Stimulated activated naive CD4-positive, alpha-beta T cell (primary cell): ENCODE measurements around the gene HSPB9.

Source experiments
- DNase-seq, 6 experiments: peaks; one replicate each; lab custom pipeline; 2025; lab: John Stamatoyannopoulos, UW

Gene HSPB9, protein sequence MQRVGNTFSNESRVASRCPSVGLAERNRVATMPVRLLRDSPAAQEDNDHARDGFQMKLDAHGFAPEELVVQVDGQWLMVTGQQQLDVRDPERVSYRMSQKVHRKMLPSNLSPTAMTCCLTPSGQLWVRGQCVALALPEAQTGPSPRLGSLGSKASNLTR

DNA sequence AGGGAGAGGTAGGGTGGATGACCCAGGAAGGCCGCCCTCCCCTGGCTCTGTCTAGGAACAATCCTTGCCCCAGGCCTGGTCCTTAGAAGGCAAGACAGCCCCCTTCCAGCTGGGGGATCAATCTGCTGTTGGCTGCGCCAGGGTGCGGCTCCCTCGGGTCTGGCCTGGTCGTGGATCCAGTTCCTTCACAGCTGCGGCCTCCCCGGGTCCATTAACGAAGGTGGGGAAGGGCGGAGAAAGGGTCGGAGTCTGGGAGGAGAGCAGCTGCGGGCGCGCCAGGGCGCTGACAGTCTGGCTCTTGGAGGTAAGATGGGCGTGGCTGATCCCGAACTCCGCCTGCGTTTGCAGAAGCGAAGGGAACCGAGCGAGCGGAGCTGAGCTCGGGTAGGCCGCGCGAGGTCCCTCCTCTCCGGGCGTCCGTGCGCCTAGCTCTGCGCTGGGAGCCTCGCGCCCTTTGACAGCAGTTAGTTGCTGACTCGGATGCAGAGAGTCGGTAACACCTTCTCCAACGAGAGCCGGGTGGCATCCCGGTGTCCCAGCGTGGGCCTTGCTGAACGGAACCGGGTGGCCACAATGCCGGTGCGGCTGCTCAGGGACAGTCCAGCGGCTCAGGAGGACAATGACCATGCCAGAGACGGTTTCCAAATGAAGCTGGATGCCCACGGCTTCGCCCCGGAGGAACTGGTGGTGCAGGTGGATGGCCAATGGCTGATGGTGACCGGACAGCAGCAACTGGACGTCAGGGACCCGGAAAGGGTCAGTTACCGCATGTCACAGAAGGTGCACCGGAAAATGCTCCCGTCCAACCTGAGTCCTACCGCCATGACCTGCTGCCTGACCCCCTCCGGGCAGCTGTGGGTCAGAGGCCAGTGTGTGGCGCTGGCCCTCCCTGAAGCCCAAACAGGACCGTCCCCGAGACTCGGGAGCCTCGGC, at the start of gene HSPB9:
HSPB9 (plus strand) TSS at position 434 of the 933 bp plus-strand sequence; CDS start at position 481, 47 bp downstream.
- DNase-seq = no peak

DNA sequence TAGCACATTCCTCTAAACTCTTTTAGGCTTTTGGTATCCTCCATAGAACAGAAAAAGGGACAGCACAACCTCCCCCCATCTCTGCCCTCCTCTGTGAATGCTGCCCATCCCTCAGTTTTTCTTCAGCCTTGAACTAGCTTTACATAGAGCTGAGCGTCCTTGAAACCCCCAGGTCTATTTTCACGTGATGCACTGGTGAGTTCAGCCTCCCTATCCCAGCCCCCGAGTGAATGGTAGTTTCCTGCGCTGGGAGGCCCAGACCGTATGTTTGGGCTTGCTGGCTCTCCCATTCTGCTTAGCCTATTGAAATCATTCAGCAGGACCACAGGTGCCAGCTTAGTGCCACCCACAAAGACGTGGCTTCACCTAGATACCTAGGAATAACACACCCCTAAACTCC, 46.8 kb upstream of the HSPB9 start:
- no peak for DNase-seq

DNA sequence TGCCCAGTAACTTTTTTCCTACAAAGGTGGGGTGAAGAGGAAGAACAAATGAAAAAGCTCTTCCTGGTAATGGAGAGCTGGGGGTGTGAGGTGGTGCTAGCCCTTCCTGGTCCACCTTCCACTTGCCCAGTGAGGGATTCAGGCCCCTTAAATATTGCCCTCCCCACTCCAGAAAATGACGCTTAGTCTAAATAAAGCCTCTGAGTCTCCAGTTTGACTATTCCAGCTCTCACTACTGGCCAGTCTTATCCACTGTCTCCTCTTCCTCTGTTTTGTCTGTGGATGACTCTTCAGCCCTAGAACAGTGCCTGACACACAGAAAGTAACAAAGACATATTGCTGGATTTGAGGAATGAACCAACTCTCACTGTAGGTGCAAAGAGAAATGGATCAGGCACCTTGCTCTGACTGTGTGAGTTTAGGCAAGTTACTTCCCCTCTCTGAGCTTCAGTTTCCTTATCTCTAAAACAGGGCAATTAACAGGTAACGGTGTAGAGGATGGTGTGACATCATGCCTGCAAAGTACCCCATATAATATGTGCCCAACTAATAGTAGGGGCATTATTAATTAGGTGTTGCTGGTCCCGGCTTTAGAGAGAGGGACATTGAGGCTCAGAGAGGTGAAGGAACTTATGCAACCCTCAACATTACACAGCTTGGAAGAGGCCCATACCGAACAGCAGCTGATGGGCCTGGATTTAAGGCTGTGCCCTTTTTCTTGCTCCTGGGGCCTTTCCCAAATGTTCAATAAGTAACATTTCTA, 45.6 kb upstream of the HSPB9 start:
- no peak for DNase-seq

DNA sequence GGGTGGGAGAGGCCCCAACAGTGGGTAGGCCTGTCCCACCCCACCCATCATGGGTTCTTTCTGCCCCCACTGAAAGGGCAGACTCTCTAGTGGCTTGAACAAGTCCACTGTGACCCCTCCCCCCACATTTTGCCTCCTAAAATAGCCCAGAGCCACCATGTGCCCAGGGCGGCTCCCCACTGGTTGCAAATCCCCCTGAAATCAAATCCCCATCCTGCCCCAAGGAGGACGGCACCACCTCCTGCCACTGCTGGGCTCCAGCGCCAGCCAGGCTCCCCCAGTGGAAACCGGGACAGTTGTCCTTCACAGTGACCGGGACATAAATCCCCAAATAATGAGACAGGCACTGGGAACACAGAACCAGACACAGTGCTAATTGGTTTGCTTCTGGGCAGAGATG, 44.8 kb upstream of the HSPB9 start:
- DNase-seq = no peak

DNA sequence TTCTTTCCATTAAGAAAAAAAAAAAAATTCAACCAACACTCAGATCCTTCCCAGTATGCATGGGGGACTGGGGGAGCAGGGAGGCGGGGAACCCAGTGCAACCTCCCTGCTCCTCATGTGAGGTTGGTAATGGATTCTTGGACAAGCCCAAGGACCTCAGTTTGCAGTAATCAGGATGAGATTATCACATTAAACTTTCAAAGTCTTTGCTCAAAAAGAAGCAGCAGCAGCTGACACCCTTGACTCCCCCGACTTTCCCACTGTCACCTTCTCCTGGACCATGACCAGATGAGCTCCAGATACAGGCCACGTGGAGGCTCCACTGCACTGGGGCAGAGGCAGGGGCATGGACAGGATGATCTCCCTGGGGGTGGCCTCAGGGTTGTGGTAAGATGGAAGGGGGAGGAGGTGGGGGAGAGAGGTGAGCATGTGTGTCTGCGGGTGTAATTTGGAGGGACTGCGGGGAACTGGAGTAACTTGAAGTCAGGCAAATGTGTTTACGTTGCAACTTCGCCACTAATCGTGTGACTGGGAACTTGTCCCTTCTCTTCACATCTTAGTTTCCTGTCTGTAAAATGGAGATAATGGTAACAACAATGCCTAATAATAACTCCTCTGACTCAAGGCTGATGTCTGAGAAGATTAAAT, 44.1 kb upstream of the HSPB9 start:
- no peak for DNase-seq

DNA sequence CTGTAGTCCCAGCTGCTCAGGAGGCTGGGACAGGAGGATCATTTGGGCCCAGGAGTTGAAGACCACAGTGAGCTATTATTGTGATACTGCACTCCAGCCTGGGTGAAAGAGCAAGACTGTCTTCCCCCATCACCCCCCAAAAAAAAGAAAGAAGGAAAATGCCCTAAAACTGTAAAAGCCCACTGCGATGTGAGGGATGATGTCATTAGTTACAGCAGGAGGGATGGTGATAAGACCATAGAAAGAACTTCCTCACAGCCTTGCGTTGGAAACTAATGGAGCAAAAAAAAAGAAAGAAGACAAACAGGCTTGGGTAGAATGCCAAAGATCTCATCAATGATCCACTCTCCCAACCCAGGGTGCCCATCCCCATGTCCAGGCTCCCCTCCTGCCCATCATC, 43.1 kb upstream of the HSPB9 start:
- no peak for DNase-seq

DNA sequence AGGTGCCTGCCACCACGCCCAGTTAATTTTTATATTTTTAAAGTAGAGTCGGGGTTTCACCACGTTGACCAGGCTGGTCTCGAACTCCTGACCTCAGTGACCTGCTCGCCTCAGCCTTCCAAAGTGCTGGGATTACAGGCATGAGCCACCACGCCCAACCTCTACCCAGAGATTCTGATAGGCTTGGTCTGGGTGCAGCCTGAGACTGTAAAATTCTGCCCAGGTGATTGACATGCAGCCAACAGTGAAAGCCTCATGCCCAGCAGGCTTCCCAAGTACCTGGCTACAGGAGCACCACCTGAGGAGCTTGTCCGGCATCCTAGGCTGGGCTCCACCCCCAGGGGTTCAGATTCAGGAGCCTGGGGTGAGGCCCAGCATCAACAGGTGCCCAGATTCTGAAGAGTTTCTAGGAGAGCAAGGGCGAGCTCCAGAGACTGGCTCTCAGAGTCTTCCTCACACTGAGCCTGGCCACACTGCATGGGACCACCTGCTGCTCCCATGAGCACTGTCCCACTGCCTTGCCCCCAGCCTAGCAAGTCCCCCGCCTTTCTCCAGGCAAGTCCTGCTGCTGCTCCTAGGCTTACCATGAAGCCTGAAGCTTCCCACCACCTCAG, 41.0 kb upstream of the HSPB9 start:
- no peak for DNase-seq

DNA sequence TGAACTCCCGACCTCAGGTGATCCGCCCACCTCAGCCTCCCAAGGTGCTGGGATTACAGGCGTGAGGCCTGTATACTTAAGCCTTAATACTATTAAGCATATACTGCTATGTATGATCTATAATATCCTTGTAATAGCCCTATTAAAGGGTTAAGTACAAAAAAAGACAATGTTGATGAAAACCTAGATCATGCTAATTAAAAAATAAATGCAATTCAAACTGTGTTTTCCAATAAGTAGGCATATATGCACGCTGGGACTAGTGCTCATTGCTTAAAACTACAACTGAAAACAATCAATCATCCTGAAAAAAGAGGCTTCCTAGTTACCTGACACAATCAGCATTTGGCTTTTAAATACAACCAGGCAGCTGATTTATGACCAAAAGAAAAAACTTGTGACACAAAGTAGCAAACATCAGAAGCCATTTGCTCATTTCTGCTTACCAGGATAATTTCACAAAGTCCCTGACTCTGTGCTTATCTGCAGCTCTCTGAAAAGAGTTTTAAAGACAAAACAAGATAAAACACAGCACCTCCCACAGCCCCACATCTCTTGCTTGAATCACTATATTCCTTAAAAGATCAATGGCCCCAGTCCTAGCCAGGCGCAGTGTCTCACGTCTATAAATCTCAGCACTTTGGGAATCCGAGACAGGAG, 35.4 kb upstream of the HSPB9 start:
- no peak for DNase-seq

DNA sequence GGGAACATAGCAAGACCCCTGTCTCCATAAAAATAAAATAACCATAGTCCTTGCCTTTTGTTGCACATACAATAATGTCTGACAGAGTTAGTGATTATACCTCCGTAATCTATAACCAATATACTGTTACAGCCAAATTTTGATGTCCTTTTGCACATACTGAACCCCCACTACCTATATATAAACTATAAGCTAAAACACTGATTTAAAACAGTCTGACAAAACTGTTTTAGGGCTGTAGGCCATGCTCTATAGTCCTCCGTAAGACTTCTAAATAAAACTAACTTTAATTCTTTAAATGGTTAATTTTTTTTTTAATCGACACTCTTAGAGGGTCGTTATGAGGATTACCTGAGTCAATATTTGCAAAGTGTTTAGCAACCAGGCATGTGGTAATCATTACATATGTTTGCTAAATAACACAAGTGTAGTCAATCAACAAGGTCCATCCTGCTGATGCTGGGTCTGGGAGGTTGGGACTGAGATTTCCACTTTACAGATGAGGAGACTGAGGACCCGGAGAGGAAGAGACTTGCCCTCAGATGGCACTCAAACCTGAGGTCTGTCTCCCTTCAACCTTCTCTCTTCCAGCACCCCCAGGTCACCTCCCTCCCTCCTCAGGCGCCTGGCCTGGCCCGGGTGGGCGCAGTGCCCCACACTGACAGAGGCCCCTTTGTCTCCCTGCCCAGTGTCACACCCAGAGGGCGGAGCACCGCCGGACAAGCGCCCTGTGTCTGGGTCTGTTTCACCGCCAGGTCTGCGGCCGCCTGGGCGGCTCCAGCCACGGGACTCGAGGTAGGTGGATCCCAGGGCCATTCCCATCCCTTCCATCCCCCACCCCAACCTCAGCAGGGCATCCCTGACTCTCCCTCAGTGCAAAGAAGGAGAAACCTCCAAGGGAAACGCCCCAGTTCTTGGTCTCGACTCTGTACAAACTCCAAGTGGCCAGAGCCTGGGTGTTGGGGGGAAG, 34.6 kb upstream of the HSPB9 start:
- DNase-seq = no peak

DNA sequence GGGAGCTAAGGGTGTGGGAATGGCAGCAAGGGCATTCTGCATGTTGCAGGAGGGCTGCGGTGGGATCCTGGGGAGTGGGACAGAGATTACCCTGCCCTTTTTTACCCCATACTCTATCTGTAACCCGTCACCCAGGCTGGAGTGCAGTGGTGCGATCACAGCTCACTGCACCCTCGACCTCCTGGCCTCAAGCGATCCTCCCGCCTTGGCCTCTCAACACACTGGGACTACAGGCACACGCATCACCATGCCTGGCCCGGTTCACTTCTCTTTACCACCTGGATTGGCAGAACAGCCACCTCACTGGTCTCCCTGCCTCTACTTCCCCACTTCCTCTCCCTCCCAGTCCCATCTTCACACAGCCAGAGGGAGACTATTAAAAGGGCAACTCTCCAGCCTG, 33.9 kb upstream of the HSPB9 start:
- DNase-seq = no peak

DNA sequence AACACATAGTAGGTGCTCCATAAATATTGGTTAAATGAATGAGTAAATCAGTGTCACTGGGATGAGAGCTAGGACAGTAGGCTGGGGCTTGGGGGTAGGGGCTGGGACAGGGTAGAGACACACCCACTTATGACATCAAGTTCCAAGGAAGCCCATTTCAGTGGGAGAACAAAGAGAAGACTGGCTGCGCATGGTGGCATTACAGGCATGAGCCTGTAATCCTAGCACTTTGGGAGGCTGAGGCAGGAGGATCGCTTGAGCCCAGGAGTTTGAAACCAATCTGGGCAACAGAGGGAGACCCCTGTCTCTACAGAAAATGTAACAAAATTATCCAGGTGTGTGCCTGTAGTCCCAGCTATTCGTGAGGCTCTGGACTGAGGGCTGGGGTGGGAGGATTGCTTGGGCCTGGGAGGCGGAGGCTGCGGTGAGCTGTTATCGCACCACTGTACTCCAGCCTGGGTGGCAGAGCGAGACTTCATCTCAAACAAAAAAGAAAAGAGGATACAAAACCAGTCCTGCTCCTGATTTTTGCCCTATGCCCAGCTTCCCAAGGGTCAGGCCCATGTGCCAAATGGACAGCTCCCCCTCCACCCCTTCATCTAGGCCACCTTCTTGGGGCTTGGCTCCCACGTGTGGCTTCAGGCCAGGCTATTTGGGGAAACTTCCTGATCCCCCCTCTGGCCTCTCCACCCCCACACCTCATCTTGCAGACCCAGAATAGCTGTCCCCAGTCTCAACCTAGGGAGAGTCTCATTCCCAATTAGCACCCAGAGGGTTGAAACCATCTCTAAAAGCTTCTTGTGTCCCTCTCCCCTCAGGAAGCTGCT, 31.4 kb upstream of the HSPB9 start:
- DNase-seq = no peak

DNA sequence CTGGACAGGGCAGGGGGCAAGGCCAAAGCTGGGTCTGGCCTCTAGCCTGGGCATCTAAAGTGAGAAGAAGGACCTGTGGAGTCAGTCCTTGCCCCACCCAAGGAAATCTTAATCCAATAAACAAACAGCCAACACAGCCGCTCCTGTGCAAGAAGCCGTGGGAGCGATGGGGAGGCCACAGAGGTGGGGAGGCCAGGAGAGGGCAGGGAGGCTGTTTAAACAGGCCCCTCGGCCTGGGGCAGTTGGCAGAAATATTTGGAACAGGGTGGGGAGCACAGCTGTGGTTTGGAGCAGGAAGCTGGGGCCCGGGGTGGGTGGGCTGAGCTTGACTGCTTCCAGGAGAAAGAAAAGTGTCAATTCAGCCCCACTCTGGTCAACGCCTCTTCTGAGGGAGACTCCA, 29.7 kb upstream of the HSPB9 start:
- no peak for DNase-seq

DNA sequence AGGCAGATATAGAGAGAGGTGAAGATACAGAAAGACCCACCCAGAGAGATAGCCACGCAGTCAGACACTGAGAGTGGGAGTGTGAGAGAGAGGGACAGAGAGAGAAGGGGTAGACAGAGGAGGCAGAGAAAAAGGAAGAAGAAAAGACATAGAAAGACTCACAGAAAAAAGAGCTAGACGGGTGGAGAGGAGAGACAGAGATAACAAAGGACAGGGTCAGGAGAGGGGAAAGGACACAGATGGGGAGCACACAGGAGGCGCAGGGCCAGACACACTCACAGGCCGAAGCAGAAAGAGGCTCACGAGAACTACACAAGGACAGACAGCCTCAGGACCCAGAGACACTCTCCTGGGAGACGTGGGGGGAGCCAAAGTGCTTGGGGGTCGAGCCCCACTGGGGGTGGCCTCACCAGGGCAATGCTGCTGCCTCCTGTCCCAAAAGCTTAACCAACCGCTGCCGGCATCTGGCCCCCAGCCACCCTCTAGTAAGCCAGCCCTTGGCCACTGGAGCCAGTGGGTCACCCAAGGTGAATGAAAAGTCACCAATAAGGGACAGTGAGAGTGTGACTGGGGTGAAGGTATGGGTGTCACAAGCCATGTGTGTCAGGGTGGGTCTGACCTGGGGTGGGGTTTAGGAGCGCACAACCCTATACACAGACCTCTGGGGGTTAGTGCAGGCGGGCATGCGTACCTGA, 28.1 kb upstream of the HSPB9 start:
- no peak for DNase-seq

DNA sequence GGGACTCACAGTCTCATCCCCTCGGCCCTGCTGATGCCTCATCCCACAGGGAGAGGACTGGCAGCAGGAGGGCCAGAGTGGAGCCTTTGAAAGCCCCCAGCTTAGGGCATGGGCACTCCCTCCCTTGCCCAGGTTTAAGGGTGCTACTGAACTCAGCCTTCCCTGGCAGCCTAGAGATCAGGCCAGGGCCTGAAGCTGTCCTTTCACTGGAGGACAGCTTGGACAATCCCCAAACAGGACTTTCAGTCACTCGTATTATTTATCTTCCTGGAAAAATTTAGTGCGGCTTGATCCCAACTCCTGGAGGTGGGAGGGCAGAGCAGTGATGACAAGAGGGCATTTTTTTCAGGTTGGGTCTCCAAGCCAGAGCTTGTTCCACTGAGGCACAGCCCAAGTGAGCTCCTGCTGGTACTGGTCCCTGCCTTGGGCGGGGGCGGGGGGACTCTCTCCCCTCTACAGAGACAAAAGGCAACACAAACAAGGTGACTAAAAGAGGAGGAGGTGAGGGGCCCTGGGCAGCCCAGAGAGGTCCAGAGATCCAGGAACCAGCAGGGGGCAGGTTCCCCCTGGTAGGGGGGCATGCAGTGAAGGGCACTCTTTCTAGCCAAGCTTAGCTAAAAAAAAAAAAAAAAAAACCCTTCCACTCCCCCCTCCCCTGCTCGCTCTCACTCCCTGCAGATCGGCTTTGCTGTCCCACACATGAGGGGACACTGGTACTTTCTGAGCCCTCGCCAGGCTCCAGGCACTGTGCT, 26.1 kb upstream of the HSPB9 start:
- DNase-seq = no peak

DNA sequence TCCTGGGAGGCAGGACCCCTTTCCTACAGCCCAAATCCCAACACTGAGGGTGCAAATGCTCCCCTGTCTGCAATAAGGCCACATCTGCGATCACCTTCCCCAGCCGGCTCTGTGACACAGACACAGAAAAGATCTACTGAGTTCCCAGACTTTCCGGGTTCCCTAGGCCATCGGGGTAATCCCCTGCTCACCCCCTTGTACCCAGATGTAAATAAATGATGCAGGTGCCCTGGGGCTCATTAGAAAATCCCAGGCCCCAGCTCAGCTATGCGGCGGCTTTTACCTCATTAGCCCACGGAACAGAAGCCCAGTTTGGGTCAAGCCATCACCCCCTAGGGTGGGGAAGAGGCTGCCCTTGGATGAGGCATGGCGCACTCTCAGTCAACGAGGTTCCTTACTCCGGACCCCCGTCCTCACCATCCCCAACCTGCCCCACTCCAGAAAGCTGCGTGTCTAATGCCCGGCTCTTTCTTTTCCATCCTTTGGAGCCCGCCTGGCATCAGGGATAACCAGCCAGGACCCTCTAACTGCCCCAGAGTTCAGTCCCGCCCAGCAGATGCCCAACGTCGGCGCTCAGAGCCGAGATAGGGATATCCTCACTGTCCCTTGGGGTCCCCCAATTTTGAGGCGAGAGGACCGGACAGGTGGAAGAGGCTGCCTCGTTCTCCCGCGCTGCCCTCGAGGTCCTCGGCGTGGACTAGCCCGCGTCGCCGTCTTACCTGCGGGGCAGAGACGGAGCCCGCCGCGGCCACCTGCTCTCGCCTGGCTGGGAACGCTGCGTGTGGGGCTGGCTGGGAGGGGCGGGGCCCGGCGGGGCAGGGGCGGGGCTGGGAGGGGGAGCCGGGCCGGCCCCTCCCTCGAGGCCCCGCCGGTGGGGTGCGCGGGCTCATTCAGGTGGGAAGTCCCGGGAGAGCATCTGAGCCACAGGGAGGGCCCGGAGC, 24.6 kb upstream of the HSPB9 start, which contains the start of gene ZNF385C:
ZNF385C (minus strand) TSS at position 783 of the 941 bp plus-strand sequence. CDS start 35,417 bp downstream, outside the sequence.
- DNase-seq = peak in 5 of 6 experiments; percentile 9 to 61 (median 56)

DNA sequence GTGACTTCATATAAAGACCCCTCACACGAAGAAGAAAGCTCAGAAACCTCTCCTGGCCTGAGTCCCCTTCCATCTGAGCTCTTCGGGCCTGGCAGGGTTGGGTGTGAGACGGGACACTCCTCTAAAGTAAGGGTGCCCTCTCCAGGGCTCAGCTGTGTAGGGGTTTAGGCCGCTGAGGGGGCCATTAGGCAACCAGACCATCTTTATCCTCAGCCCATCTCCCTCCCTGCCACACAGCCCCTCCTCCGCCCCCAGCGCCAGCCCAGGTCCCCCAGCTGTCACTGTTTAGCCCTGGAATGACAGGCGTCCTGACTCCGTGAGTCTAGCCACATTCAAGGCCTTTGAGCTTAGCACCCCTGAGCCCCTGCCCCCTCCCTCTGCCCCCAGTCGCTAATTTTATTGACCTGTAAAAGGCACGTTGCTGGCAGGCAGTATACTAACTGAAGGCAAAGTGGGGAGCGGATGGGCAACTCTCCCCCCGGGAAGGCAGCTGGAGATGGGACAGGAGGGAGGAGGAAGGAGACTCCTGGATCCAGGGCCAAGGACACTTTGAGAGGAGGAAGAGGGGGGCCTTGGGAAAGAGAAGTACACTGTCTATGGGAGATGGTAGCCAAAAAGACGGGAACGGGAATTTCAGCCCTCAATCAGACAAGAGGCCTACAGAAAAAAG, 23.7 kb upstream of the HSPB9 start:
- no peak for DNase-seq
